Measurements from ENCODE around the gene CHCHD3. TPM values are rescaled to one million over a fixed set of nuclear protein-coding genes. Genes with fewer than 3 reads are reported as not detected.

Gene CHCHD3
- 10 to 100 TPM; 51.3 to 70.0 (median 65.7) TPM for total RNA-seq (2021; fragmentation: NEBNext Ultra II Directional; extraction: Animal tissue kit (Norgen Biotek cat#: 25700))
- long read RNA-seq, transcript CHCHD3-201 (8 exons, 1,598 nt), result major isoform, 116 of 129 reads
- long read RNA-seq, partial matches to known transcripts, result 1 of 129 reads
- long read RNA-seq, other reads (novel, unspliced or antisense), result 11 of 129 reads

- Mint-ChIP-seq H3K4me3 (peak within 1 kb of the TSS; percentile 91), H3K27ac (peak within 1 kb of the TSS; percentile 77), H3K9me3 (no peaks in the 10 kb centered on the region), H3K36me3 (ENCODE audit: low read depth) (peaks cover 5% of the 10 kb centered on the region; the same call in 1 of the 2 replicates), H3K4me1 (ENCODE audit: low read depth) (peaks cover 26% of the 10 kb centered on the region), H3K27me3 (ENCODE audit: insufficient read depth) (peaks cover 6% of the 10 kb centered on the region; the same call in 1 of the 2 replicates)
- no peak for TF ChIP-seq CTCF (IDR thresholded peaks at IDR 0.05)
- DNase-seq, result peak; percentile 99
Observed at GRCh38 chr7:133081599-133082389, at the start of gene CHCHD3. Gene CHCHD3, minus strand, starts transcription at chr7:133082090. Its CDS starts 153 bp downstream, at chr7:133081937.

DNA sequence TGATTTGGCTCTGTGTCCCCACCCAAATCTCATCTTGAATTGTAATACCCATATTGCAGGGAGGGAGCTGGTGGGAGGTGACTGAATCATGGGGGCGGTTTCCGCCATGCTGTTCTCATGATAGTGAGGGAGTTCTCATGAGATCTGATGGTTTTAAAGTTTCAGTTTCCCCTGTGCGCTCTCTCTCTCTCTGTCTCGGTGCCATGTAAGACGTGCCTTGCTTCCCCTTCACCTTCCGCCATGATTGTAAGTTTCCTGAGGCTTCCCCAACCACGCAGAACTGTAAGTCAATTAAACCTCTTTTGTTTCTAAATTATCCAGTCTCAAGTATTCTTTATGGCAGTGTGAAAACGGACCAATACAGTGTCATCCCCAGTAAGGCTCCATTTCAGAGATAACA lies 48.3 kb upstream of the CHCHD3 start:
- H3K27ac Mint-ChIP-seq, result no peak overlapping the region
- no peaks in the 10 kb centered on the region for H3K9me3 Mint-ChIP-seq
- peaks cover 3% of the 10 kb centered on the region for H3K27me3 Mint-ChIP-seq (ENCODE audit: insufficient read depth)
- H3K4me1 Mint-ChIP-seq (ENCODE audit: low read depth), result no peaks in the 10 kb centered on the region
- no peak for TF ChIP-seq CTCF (IDR thresholded peaks at IDR 0.05)
- H3K36me3 Mint-ChIP-seq (ENCODE audit: low read depth), result no peaks in the 10 kb centered on the region
- H3K4me3 Mint-ChIP-seq, result no peak overlapping the region
- no peak for DNase-seq

GRCh38 chr7:133126422-133126821 lies 44.5 kb upstream of the CHCHD3 start:
- Mint-ChIP-seq H3K9me3 (no peaks in the 10 kb centered on the region), H3K4me3 (no peak overlapping the region), H3K27ac (no peak overlapping the region), H3K36me3 (ENCODE audit: low read depth) (no peaks in the 10 kb centered on the region), H3K4me1 (ENCODE audit: low read depth) (no peaks in the 10 kb centered on the region), H3K27me3 (ENCODE audit: insufficient read depth) (peaks cover 7% of the 10 kb centered on the region)
- no peak for TF ChIP-seq CTCF (IDR thresholded peaks at IDR 0.05)
- no peak for DNase-seq

- DNase-seq, result no peak
- Mint-ChIP-seq H3K9me3 (no peaks in the 10 kb centered on the region), H3K36me3 (ENCODE audit: low read depth) (no peaks in the 10 kb centered on the region), H3K4me1 (ENCODE audit: low read depth) (no peaks in the 10 kb centered on the region), H3K4me3 (no peak overlapping the region), H3K27ac (no peak overlapping the region), H3K27me3 (ENCODE audit: insufficient read depth) (peaks cover 10% of the 10 kb centered on the region)
- no peak for TF ChIP-seq CTCF (IDR thresholded peaks at IDR 0.05)
Observed at GRCh38 chr7:133124974-133125373, 43.1 kb upstream of the CHCHD3 start.

DNA sequence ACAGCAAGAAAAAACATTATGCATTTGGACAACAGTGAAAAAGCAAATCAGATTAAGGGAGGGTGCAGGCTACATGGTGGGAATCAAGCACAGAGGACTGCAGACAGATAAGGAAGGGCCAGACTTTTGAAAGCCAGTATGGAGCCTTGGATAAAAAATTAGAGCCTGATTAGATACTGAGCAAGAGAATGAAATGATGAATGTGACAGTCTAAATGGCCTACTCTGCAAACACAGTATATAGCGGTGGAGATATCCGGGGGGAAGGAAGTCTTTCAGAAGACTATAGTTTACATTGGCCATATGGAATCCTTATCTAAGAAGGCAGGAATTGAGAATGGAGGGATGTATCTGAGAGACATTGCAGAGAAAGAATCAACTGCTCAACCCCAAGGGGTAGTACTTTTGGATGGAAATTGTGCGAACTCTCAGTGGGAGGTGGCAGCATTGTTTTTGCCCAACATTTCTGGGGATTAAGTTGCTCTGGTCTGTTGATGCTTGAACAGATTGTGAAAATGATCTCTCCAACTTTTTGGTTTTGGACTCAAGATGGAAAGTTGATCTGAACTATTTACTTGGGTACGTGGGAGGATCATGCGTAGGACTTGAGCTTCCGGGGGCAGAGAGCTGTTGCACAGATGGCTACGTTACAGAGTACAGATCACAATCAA lies 39.4 kb upstream of the CHCHD3 start:
- no peaks in the 10 kb centered on the region for H3K9me3 Mint-ChIP-seq
- no peaks in the 10 kb centered on the region for H3K36me3 Mint-ChIP-seq (ENCODE audit: low read depth)
- H3K27ac Mint-ChIP-seq, result no peak overlapping the region
- H3K4me1 Mint-ChIP-seq (ENCODE audit: low read depth), result no peaks in the 10 kb centered on the region
- no peak for TF ChIP-seq CTCF (IDR thresholded peaks at IDR 0.05)
- peaks cover 22% of the 10 kb centered on the region for H3K27me3 Mint-ChIP-seq (ENCODE audit: insufficient read depth)
- no peak for DNase-seq
- no peak overlapping the region for H3K4me3 Mint-ChIP-seq

Data from HFFc6 (cell line).